SK-N-SH treated with all-trans-retinoic acid at 6 μM for 48 hours (cell line): Measurements from ENCODE around the gene CXCL5.

Experiments
- ATAC-seq: fragments of 200-7000 bp; cut with Tn5 transposase; 3 replicates; pipeline ENCODE4 v1.9.1; 2020; ENCODE audit warnings: mild to moderate bottlenecking, moderate library complexity
- CREB5 ChIP-seq: fragments of 250-450 bp; sonication (Bioruptor Pico); IDR thresholded peaks from 2 replicates; pipeline ENCODE4 v1.5.1; 2020; ENCODE audit warnings: low read depth, mild to moderate bottlenecking, moderate library complexity
- POU6F1 ChIP-seq: fragments of 250-450 bp; sonication (Bioruptor Pico); IDR thresholded peaks from 2 replicates; pipeline ENCODE4 v1.8.0; 2021; ENCODE audit warnings: low read depth, mild to moderate bottlenecking, moderate library complexity, borderline replicate concordance
- TOX ChIP-seq: fragments of 250-450 bp; sonication (Bioruptor Pico); IDR thresholded peaks from 2 replicates; pipeline ENCODE4 v1.8.0; 2021; ENCODE audit warnings: mild to moderate bottlenecking, moderate library complexity, borderline replicate concordance
- TSHZ2 ChIP-seq: fragments of 250-450 bp; sonication (Bioruptor Pico); IDR thresholded peaks from 2 replicates; pipeline ENCODE4 v1.5.0; 2020; ENCODE audit warnings: mild to moderate bottlenecking, moderate library complexity
- ZC3H10 ChIP-seq: fragments of 250-450 bp; sonication (Bioruptor Pico); IDR thresholded peaks from 2 replicates; pipeline ENCODE4 v1.5.1; 2021; ENCODE audit warnings: mild to moderate bottlenecking, moderate library complexity
- ZNF565 ChIP-seq: fragments of 450-650 bp; formaldehyde crosslinking; conservative IDR thresholded peaks from 2 replicates; pipeline ENCODE4 v1.5.0; 2020; ENCODE audit warnings: low read depth, mild to moderate bottlenecking, moderate library complexity

The CXCL5 gene

DNA sequence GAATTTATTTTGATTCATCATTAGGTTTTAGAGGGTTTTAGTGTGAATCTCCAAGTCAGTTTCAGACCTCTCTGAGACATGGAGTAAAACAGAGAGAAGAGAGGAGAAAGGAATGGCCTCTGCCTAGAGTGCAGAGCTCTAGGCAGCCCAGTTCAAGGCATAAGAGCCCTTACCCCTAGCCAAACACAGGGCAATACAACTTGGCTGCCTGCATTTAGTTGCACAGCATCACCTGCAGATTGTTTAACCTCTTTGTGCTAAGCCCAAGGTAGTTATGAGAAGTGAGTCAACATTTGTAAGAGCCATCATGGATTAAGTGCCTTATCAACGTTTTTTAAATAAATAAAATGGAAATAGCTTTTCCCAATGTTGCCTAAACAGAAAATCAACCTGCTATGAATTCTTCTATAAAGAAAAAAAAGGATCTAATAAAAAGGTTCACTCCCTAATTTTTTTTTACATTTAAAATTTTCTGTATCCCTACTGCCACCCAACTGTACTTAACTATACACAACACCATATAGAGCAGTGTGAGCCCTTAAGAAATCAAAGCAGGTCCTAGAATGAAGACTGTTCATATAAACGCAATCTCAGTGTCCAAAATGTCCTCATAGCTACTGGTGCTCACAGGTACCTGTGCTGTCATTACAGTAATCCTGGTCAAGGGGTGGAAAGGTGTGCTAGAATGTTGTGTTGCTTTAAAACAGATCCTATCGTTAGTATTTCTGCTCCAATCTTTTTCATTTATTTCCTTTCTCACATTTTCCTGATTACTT is 52.6 kb downstream of the CXCL5 start:
- ATAC-seq, result no peak
- TF ChIP-seq POU6F1 (CRISPR knock-in tag) (no peak), TSHZ2 (CRISPR knock-in tag) (no peak), ZNF565 (CRISPR knock-in tag) (no peak), ZC3H10 (CRISPR knock-in tag) (no peak), CREB5 (CRISPR knock-in tag) (no peak), TOX (CRISPR knock-in tag) (no peak)
- TF ChIP-seq, all 23 proteins: peak for 0
